Duodenal mucosa (tissue), 2 donors: ENCODE data around the gene RNF223.
A peak's percentile ranks its signal among the peaks of the same experiment; 100 is the strongest.

Experiments
- H3K27ac ChIP-seq: one replicate; pipeline ENCODE4 v1.7.0; 2013; ENCODE audit warnings: low read depth, low read length
- H3K27me3 ChIP-seq, 2 donors: one replicate each; pipeline ENCODE4 v1.7.0; 2013; ENCODE audit warnings: low read length in 2 of 2, control low read depth in 1 of 2; ENCODE audit not compliant: insufficient read depth in 2 of 2, control insufficient read depth in 1 of 2
- H3K36me3 ChIP-seq, 2 donors: one replicate each; pipeline ENCODE4 v1.7.0; 2013; ENCODE audit warnings: low read length in 2 of 2, control low read depth in 1 of 2; ENCODE audit not compliant: insufficient read depth in 2 of 2, control insufficient read depth in 1 of 2
- H3K4me1 ChIP-seq, 2 donors: one replicate each; pipeline ENCODE4 v1.7.0; 2013; ENCODE audit warnings: low read length in 2 of 2, control low read depth in 1 of 2; ENCODE audit not compliant: insufficient read depth in 2 of 2, control insufficient read depth in 1 of 2
- H3K4me3 ChIP-seq, 2 donors: one replicate each; pipeline ENCODE4 v1.7.0; 2013; ENCODE audit warnings: low read length in 2 of 2, low read depth in 1 of 2
- H3K9ac ChIP-seq, 2 donors: one replicate each; pipeline ENCODE4 v1.7.0; 2013; ENCODE audit warnings: low read length in 2 of 2, low read depth in 1 of 2
- H3K9me3 ChIP-seq, 2 donors: one replicate each; pipeline ENCODE4 v1.7.0; 2013; ENCODE audit warnings: low read length in 2 of 2, control low read depth in 1 of 2; ENCODE audit not compliant: control insufficient read depth in 1 of 2

The RNF223 gene

DNA sequence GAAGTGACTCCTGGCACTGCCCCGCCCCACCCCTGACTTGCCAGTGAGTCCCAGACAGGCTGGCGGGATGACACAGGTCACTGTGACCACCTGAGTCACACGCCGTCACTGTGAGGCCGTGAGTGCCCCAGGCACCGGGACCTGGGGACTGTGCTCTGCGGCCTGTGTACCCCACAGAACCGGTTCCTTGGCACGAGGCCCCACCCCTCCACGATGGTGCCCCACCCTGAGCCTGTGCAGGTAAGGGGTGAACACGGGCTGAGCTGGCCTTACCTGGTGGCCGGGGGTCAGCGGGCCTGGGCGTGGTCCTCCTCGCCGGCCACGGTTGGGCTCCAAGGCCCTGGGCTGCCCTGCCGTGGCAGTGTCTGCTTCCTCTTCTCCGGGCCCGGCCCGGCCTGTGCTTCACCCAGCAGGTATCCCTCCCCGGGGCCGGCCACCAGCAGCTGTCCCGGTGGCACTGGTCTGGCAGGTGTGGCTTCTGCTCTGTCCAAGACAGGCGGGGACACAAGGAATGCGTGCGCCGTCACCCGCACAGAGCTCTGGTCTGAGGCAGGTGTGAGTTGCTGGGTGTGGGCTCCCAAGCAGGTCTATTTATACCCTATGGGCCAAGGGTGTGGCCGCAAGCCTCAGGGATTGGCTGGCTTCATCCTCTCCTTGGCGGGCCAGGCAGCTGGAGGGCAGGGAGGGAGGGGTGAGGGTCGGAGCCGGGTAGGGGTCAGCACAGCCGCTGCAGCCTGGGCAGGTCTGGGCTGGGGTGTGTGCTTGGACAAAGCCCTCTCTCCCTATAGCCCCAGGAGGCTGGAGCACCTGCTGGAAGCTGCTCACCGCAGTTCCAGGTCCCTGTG lies at the start of gene RNF223:
Gene RNF223 (minus strand): TSS at position 564 of the 845 bp plus-strand sequence. CDS start 1,740 bp downstream, outside the sequence.
- H3K36me3 ChIP-seq = no peaks in the 10 kb centered on the region
- no peak within 1 kb of the TSS for H3K4me3 ChIP-seq
- peaks cover 0 to 17% of the 10 kb centered on the region in 2 donors for H3K27me3 ChIP-seq
- H3K9ac ChIP-seq = no peak within 1 kb of the TSS
- peaks cover 0 to 14% of the 10 kb centered on the region in 2 donors for H3K4me1 ChIP-seq
- H3K27ac ChIP-seq = no peak within 1 kb of the TSS
- no peaks in the 10 kb centered on the region for H3K9me3 ChIP-seq

DNA sequence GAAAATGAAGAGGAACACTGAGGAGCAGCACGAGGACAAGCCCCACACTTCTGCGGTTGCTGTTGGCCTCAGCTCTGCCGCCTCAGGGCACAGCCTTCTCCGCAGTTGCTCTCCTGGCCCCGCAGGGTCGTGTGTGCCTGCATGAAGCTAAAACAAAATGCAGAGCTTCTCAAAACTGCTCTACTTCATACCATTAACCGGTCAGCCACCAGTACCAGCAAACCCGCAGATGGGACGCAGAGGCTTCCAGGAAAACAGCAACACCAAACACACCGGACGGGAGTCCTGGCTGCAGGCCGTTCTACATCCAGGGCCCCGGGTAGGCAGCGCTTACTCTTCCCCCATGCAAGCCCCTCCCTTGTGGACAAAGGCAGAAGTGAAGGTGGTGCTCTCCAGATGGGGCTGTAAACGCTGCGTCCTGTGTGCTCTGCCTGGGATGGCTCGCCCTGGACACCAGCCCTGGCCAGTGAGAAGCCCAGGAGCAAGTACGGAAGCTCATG lies 48.9 kb upstream of the RNF223 start:
- Histone ChIP-seq H3K4me1 (peaks cover 39 to 52% of the 10 kb centered on the region in 2 donors), H3K4me3 (no peak overlapping the region), H3K27me3 (peaks cover 0 to 5% of the 10 kb centered on the region in 2 donors), H3K27ac (no peak overlapping the region), H3K9ac (peak overlapping the region; percentile 61 to 66), H3K36me3 (no peaks in the 10 kb centered on the region), H3K9me3 (no peaks in the 10 kb centered on the region)

DNA sequence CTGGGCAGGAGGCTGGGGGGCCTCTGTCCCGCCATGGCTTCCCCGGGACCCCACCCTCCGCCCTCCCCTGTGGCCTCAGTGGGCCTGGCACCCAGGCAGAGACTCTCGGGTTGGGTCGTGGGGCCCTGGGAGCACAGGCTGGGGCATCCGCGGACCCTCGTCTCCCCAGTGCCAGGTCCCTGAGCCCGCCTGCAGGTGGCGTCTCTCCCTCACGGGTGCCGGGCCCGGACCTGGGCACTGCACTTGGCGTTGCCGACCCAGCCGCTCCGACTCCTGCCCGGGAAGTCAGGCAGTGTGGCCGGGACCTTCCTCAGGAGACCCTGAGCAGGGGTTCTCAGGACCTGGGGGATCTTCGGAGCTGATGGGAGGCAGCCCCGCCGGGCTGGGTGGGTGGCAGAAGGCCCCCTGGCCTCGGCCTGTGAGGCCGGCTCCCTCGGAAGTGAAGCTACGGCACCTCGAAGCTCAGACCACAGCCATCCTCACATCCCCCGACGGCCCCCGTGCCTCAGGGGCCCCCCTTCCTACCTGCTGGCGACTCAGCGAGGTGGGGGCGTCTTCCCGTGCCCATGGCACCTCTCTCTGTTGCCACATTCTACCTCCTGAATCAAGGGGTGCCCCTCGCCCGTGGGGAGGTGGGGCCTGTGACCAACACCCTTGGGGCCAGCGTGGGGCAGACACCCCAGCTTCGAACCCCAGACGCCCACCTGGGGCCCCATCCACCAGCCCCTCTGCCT lies 48.1 kb upstream of the RNF223 start:
- peaks cover 39 to 47% of the 10 kb centered on the region in 2 donors for H3K4me1 ChIP-seq
- peaks cover 3 to 11% of the 10 kb centered on the region in 2 donors for H3K27me3 ChIP-seq
- H3K9ac ChIP-seq = peak overlapping the region; percentile 61 to 66
- no peaks in the 10 kb centered on the region for H3K36me3 ChIP-seq
- no peaks in the 10 kb centered on the region for H3K9me3 ChIP-seq
- no peak overlapping the region for H3K27ac ChIP-seq
- H3K4me3 ChIP-seq = peak overlapping the region; percentile 43 to 63

DNA sequence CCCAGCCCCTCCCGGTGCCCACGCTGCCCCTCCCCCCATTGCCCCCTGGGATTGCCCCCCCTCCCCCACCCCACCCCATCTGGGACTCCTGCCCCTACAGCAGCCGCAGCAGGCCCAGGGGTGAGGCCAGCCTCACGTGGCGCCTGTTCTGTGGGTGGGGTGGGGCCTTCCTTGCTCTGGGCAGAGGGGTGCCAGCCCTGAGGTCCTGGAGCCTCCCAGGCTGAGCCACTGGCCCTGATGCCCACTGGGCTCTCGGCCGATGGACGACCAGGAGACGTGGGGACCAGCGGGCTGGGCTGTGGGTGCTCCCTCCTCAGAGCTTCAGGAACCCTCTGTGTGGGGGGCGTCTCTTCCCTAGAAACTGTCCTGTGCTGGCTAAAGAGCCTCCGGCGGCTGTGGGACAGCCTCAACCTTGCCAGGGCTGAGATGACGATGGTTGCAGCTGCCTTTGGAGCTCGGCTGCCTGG lies 47.5 kb upstream of the RNF223 start:
- Histone ChIP-seq H3K27ac (no peak overlapping the region), H3K36me3 (no peaks in the 10 kb centered on the region), H3K4me3 (no peak overlapping the region), H3K4me1 (peaks cover 39 to 44% of the 10 kb centered on the region in 2 donors), H3K27me3 (peaks cover 5 to 11% of the 10 kb centered on the region in 2 donors), H3K9ac (no peak overlapping the region), H3K9me3 (no peaks in the 10 kb centered on the region)

DNA sequence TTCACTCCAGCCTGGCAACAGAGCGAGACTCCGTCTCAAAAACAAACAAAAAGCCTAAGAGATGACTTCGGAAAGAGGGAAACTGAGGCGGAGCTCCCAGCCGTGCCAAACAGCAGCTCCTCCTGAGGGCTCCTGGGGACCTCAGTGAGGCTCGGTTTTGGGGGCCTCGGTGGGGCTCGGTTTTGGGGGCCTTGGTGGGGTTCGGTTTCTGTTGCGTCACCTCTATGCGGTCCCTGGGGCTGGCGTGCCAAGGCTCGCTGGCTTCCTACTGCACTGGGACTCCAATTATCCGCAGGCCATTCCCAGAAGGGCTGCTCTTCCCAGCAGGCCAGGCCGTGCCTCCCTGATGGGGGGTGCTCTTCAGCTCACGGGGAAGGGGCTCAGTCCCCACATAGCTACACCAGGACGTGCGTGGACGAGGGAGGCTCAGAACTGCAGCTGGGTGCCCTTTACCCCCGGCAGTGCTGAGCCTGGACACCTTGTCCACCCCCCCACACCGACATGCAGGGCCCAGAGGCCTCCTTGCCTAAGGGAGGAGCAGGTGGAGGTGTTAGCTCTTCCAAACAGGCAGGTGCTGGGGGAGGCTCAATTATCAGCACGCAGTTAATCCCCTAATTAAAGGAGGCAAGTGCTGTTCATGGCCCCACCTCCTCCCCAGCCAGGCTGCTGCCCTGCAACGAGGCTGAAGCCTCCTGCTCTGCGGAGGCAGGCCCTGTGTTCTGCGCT lies 46.9 kb upstream of the RNF223 start:
- no peak overlapping the region for H3K9ac ChIP-seq
- H3K36me3 ChIP-seq = no peaks in the 10 kb centered on the region
- no peak overlapping the region for H3K4me3 ChIP-seq
- peaks cover 38 to 42% of the 10 kb centered on the region in 2 donors for H3K4me1 ChIP-seq
- no peaks in the 10 kb centered on the region for H3K9me3 ChIP-seq
- no peak overlapping the region for H3K27ac ChIP-seq
- H3K27me3 ChIP-seq = peaks cover 5 to 11% of the 10 kb centered on the region in 2 donors

DNA sequence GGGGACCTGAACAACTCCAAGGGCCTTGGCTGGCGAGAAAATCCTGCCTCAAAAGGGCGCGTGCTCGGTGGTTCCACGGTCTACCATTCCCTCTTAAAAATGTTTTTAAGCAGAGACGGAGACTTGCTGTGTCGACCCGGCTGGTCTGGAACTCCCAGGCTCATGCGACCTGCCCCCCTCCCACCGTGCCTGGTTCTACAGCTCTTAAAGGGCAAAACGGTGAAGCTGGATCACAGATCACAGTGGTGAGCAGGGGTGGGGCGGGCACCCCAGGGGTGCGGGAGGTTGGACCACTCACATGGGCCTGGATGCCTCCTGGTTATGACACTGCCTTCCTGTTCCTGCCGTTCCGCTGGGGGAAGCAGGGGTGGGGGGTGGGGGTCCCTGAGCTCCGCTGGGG lies 46.0 kb upstream of the RNF223 start:
- no peaks in the 10 kb centered on the region for H3K9me3 ChIP-seq
- no peaks in the 10 kb centered on the region for H3K36me3 ChIP-seq
- no peak overlapping the region for H3K27ac ChIP-seq
- no peak overlapping the region for H3K4me3 ChIP-seq
- peaks cover 5 to 11% of the 10 kb centered on the region in 2 donors for H3K27me3 ChIP-seq
- H3K9ac ChIP-seq = no peak overlapping the region
- H3K4me1 ChIP-seq = peaks cover 29 to 35% of the 10 kb centered on the region in 2 donors

DNA sequence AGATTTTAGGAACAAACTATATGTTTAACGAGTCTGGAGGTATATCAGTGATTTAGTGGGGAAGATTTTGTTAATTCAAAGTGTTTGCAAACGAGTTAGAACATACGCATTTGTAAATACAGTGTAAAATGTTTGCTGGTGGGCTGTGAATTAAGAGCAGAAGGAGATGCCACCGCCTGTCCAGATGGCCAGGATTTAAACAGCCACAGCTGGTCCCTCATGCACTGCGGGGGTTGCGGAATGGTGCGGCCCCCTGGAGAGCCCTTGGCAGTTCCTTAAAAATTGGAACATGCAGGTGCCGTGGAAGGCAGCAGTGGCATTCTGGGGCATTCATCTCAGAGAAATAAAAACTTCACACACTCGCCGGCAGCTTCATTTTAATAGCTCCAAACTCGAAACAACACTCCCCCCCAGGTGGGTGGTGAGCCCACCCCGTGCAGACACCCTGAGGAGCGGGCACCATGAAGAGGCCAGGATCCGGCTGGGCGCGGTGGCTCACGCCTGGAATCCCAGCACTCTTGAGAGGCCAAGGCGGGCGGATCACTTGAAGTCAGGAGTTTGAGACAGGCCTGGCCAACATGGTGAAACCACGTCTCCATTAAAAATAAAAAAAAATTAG lies 45.3 kb upstream of the RNF223 start:
- Histone ChIP-seq H3K27me3 (peaks cover 5 to 11% of the 10 kb centered on the region in 2 donors), H3K27ac (no peak overlapping the region), H3K36me3 (no peaks in the 10 kb centered on the region), H3K4me1 (peaks cover 26 to 36% of the 10 kb centered on the region in 2 donors), H3K4me3 (no peak overlapping the region), H3K9ac (no peak overlapping the region), H3K9me3 (no peaks in the 10 kb centered on the region)

DNA sequence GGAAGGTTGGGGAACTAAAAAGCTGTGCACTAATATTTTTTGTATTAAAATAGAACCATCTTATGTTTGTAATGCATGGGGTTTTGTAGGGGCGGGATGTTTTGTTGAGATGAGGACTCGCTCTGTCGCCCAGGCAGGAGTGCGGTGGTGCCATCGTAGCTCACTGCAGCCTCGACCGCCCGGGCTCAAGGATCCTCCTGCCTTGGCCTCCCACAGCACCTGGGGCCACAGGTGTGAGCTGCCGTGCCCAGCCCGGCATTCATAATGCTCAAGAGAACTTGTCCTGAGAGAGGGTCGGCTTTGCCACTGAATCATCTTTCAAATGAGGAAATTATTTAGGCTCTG lies 44.7 kb upstream of the RNF223 start:
- peaks cover 22 to 30% of the 10 kb centered on the region in 2 donors for H3K4me1 ChIP-seq
- no peak overlapping the region for H3K9ac ChIP-seq
- H3K27ac ChIP-seq = no peak overlapping the region
- no peaks in the 10 kb centered on the region for H3K9me3 ChIP-seq
- H3K27me3 ChIP-seq = peaks cover 5 to 11% of the 10 kb centered on the region in 2 donors
- no peaks in the 10 kb centered on the region for H3K36me3 ChIP-seq
- no peak overlapping the region for H3K4me3 ChIP-seq

DNA sequence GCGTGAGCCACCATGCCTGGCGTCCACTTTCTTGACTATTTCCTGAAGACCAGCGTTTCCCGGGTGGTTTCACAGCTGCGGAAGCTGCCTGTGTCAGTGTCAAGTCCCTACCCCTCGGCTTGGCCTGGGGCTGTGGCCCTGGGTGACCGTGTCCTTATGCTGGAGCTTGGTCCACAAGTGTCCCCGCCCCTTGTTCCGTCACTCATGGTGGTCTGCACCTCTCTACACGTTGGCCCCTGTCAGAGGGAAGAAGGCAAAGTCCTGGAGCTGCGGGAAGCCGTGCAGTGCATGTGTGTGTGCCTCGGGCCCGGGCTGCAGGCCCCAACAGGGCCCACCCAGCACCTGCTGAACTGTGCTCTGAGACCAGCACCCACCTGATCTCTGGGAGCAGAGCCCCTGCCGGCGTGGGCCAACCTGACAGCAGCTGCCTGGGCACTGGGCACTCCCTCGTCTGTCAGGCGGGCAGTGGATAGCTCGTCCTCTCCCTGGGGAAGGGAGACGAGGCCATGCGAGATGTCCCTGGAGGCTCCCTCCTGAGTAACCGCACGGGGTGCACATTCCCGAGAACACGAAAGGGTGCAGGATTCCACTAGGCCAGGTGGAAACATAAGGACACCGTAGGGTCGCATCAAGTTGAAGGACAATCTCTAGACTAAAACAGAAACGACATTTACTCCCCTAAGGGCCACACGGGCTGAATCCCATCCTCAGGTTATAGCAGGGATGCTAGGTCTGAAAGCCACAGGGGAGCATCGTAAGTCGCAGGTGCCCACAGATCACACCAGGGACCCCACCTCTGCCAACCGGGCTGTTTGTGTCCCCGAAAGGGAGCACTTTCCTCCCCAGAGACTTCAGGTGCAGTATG lies 44.1 kb upstream of the RNF223 start:
- H3K27ac ChIP-seq = no peak overlapping the region
- H3K4me3 ChIP-seq = no peak overlapping the region
- peaks cover 5 to 11% of the 10 kb centered on the region in 2 donors for H3K27me3 ChIP-seq
- H3K9me3 ChIP-seq = peaks cover 4 to 5% of the 10 kb centered on the region in 2 donors
- H3K4me1 ChIP-seq = peaks cover 16 to 24% of the 10 kb centered on the region in 2 donors
- no peak overlapping the region for H3K9ac ChIP-seq
- no peaks in the 10 kb centered on the region for H3K36me3 ChIP-seq
